H54 (cell line): Measurements from ENCODE around the gene FAF1.
A peak's percentile ranks its signal among the peaks of the same experiment; 100 is the strongest.

Experiments
- DNase-seq: peaks from one replicate; pipeline ENCODE4 v3.0.0; 2011; ENCODE audit warnings: low spot score, mixed read lengths; ENCODE audit not compliant: insufficient read length
- FAIRE-seq: peaks from 3 replicates; lab custom pipeline; 2011; peaks lifted over from hg19 to GRCh38; lab: Jason Lieb, UNC
- POLR2A ChIP-seq: IDR thresholded peaks from 2 replicates; pipeline ENCODE4 v1.6.1; 2011; ENCODE audit warnings: low read depth, mild to moderate bottlenecking, low read length

The FAF1 gene

DNA sequence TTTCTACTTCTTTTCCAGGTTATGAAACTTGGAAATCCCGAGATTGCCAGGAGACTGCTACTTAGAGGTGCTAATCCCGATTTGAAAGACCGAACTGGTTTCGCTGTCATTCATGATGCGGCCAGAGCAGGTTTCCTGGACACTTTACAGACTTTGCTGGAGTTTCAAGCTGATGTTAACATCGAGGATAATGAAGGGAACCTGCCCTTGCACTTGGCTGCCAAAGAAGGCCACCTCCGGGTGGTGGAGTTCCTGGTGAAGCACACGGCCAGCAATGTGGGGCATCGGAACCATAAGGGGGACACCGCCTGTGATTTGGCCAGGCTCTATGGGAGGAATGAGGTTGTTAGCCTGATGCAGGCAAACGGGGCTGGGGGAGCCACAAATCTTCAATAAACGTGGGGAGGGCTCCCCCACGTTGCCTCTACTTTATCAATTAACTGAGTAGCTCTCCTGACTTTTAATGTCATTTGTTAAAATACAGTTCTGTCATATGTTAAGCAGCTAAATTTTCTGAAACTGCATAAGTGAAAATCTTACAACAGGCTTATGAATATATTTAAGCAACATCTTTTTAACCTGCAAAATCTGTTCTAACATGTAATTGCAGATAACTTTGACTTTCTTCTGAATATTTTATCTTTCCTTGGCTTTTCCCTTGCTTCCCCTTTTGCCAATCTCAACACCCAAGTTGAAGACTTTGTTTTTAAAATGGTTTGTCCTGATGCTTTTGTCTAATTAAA is 14.0 kb upstream of the FAF1 start:
- DNase-seq, result no peak
- FAIRE-seq, result peak; percentile 20

DNA sequence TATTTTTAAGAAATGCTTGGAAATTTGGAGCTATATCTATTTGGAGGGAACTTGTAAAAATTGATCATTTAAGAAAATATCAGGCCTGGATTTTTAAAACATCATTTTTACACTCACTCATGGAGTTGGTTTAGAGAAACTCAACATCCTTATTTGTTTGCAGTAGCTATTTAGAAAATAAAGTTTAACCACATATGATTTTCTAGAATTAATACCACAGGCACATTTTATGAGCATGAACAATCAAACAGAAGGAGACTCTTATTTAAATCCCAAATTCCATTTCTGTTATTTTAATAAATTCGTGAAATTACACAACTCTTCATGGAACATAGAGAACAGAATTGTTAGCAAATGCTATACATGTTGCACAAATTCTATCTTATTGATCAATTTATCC is 13.2 kb upstream of the FAF1 start:
- no peak for DNase-seq
- TF ChIP-seq POLR2A, result no peak
- no peak for FAIRE-seq

More for the DNA sequence above, 14.0 kb upstream of the FAF1 start:
- TF ChIP-seq POLR2A, result no peak

DNA sequence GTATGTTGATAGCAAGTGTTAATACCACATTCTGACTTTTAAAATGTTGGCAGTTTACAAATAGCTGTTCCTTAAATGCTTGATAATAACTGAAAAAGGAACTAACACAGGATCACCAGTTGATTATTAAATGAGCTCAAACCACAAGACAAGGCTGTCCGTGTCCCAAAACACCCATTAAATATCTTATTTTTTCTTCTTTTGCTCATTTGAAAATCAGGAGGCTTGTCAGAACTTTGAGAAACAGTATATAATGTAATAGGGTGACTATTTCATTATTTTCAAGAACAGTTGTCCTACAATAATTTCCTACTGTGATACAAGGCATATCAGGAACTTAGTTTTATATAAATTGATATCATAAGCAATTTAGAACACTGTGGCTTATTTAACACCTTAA is 12.7 kb upstream of the FAF1 start:
- DNase-seq (no peak), FAIRE-seq (no peak)
- TF ChIP-seq POLR2A, result no peak

DNA sequence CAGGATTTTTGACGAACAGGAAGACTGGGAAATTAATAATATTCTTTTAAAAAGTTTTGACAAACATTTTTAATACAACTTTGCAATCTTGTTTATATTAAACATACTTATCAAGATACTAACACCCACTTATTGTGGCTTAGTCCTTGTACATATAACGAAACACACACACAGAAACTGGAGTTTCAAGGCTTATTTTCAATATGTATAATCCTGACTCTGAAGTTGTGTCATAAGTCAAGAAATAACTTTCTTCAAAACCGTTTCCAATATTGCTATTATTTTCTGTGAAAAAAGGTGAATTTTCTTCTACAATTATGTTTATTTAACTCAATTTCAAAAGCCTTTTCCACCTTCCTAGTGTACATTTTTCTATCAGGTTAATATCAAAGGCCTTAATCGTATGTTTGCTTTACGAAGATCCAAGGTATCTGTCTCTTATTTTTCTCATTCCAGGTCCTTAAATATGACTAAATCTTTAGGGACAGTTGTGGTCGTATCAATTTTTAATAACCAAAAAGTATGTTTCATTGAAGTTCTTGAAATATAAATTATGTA is 11.8 kb upstream of the FAF1 start:
- no peak for FAIRE-seq
- no peak for TF ChIP-seq POLR2A

DNA sequence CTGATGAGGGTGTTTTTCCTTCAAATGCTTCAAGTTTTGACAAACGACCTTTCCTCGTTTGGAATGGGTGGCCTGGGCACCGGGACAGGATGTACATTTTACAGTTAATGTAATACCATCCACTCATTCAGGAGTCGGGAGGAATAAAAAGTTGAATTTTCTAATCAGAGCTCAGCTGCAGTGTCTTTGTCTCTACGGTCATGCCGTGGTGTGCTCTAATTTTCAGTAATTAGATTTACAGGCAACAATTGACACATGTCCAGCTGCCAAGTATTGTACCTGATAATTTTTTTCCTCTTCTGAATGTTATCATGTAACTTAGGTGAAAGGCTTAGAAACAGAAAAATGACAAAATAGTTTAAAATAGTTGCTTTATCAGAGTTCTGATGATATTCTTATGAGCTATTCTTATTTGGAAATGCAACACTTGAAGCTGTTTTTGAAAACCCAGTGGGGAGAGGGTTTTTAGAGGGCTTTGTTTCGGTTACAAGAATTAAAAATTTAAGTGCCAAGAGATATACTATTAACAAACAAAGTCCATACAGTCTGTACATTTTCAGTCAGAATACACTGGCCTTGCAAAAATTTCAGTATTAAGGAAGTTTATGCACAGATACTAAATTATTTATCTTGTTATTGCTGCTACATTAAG is 11.0 kb upstream of the FAF1 start:
- DNase-seq, result no peak
- FAIRE-seq, result no peak
- TF ChIP-seq POLR2A, result no peak

More for the DNA sequence above, 11.8 kb upstream of the FAF1 start:
- no peak for DNase-seq

DNA sequence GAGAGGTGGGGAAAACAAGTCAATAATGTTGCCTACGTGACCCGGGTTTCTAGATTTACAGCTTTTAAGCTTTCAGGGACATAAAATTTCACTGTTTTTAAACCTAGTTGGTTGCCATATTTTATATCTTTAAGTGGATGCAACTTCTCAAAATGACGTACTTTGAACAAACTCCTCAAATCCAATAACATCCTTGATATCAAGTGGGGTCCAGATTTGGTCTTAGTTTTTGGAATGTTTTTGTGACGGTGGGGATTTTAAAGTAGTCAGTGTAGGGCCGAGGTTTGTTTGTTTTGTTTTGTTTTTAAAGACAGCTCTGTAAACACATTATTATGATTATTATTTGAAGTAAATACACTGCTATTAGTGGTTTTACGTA is 10.4 kb upstream of the FAF1 start:
- DNase-seq (no peak), FAIRE-seq (no peak)
- TF ChIP-seq POLR2A, result no peak

DNA sequence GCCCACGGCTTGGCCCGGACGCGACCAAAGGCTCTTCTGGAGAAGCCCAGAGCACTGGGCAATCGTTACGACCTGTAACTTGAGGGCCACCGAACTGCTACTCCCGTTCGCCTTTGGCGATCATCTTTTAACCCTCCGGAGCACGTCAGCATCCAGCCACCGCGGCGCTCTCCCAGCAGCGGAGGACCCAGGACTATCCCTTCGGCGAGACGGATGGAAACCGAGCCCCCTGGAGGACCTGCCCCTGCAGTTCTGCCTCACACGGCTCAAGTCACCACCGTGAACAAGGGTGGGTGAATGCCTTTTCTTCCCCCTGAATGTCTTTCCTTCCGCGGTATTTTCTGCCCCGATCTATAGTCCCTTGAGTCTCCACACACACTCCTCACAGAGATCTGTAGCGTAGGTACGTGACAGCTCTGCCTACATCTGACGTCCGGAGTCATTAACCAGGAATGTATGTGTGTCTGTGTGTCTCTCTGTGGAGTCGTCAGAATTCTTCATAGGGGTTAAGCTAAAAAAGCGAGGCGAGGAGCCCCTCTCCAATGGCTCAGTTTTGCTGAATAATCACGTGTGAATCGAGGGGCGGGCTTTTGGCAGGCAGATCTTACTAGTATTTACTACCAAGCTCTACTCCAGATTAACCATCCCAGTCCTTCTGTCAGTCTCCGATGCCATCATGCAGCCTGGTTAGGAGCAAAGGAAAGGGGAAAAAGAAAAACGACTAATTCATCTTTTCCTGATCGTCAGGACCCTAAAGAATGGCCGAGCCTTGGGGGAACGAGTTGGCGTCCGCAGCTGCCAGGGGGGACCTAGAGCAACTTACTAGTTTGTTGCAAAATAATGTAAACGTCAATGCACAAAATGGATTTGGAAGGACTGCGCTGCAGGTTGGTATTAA is 9.8 kb upstream of the FAF1 start, which contains the start of gene CDKN2C:
Gene CDKN2C (plus strand): TSS at position 635 of the 898 bp plus-strand sequence. CDS start 124 bp downstream, at position 759.
- FAIRE-seq, result peak; percentile 97

DNA sequence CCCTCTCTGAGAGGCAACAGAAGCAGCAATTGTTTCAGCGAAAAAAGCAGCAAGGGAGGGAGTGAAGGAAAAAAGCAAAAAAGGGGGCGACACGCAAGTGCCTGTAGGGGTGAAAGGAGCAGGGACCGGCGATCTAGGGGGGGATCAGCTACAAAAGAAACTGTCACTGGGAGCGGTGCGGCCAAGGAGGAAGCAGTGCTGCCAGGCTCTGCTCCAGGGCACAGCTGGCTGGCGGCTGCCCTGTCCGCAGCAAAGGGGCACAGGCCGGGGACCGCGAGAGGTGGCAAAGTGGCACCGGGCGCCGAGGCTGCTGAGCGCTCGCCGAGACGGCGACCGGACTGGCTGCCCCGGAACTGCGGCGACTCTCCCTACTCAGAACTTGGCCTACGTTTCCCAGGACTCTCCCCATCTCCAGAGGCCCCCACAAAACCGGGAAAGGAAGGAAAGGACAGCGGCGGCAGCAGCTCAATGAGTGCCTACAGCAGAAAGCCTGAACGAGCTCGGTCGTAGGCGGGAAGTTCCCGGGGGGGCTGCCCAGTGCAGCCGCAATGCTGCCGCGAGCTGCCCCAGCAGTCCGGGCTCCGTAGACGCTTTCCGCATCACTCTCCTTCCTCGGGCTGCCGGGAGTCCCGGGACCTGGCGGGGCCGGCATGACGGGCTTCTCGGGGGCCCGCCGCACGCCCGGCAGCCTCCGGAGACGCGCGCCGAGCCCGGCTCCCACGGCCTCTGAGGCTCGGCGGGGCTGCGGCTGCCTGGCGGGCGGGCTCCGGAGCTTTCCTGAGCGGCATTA is 8.9 kb upstream of the FAF1 start:
- DNase-seq (no peak), FAIRE-seq (no peak)
- TF ChIP-seq POLR2A, result peak; percentile 51

More for the DNA sequence above, 9.8 kb upstream of the FAF1 start, which contains the start of gene CDKN2C:
- TF ChIP-seq POLR2A, result peak; percentile 61
- DNase-seq, result peak; percentile 61

DNA sequence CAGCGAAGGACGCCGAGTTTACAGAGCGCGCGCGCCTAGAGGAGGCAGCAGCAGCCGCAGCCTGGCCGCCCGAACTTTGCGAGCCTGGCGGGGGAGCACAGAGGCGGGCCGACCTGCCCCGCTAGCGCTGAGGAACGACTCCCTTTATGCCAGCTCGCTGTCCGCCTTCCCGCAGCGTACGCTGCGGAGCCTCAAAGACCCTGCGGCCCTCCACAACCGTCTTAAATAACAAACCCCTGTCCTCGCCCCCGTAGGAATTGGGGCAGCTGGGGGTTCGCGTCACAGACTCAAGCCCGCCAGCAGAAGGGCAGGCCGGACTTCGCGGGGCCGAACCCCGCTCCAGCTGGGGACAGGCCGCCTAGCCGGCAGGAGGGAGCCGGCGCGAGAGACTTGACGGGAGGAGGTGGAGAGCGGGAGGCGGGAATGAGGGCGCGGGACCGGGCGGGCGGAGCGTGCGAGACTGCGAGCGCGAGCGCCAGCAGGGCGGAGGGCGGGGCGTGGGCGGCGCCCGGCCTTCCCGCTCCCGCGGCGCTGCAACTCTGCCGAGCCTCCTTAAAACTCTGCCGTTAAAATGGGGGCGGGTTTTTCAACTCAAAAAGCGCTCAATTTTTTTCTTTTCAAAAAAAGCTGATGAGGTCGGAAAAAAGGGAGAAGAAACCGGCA is 8.2 kb upstream of the FAF1 start:
- peak; percentile 75 for FAIRE-seq
- peak; percentile 78 for DNase-seq
- TF ChIP-seq POLR2A, result peak; percentile 87

DNA sequence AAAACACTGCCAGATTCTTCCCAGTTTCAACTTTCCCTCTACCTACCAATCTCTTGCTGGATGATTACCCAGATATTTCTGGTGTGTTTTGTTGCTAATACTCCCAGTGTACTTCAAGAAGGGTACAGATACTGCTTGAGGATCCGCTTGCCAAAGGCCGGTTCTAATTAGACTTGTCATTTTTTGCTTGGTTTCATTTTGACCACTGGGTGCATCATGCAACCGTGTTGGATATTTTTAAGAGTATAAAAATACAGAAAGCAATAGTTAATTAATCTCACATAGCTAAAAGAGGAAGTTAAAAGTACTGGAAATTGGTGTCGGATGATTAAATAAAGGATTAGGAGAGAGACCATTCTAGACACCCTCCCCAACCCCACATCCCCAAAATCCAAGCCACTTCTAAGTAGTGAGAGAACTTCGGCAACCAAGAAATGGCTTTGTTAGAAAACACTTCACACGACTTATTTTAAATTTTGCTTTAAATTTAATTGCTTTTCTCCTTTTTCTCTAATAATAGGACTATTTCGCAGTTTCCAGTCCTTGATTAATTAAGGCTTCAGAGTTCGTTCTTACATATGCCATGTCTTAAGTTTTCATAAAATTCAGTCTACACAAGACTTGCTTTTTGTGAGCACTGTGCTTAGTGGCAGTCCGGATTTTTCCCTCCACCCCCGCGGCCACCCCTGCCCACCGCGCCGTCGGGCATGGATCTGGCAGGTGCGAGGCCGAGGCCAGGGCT is 7.5 kb upstream of the FAF1 start:
- no peak for TF ChIP-seq POLR2A
- no peak for FAIRE-seq
- no peak for DNase-seq

DNA sequence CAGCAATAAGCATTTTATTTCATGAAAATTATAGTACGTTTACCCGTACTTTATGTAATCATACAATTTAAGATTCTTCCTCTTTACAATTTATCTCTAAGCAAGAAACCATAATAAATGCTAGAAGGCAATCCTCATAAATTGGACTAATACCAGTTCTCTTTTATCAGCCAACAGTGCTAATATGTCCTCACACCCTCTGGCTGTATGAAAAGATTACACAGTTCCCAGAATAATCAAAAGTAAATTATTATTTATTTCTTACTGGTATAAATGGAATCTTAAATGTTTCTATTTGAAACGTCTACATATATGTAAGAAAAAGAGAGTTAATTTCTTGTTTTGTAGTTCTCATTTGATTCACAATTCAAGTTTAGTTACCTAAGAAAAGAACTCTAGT is 6.9 kb upstream of the FAF1 start:
- no peak for FAIRE-seq
- no peak for TF ChIP-seq POLR2A
- DNase-seq, result no peak

DNA sequence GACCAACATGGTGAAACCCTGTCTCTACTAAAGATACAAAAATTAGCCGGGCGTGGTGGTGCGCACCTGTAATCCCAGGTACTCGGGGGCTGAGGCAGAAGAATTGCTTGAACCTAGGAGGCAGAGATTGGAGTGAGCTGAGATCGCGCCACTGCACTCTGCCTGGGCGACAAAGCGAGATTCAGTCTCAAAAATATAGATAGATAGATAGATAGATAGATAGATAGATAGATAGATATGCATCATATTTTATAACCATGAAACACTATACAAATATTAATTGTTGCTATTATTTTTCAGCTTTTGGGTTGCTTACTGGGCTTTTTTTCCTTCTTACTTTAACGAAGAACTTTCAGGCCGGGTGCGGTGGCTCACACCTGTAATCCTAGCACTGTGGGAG is 4.8 kb upstream of the FAF1 start:
- TF ChIP-seq POLR2A, result no peak
- no peak for DNase-seq
- no peak for FAIRE-seq
